GM11168 (cell line): Measurements from ENCODE around the gene STARD13.

ENCODE experiments used
- in situ Hi-C: fragments of 300-500 bp; cut with MboI; formaldehyde crosslinking; loops from one replicate; pipeline ENCODE4 v1.12.0; 2022; ENCODE audit warnings: low sequenced_read_pairs; ENCODE audit not compliant: unreplicated experiment

STARD13 gene

DNA sequence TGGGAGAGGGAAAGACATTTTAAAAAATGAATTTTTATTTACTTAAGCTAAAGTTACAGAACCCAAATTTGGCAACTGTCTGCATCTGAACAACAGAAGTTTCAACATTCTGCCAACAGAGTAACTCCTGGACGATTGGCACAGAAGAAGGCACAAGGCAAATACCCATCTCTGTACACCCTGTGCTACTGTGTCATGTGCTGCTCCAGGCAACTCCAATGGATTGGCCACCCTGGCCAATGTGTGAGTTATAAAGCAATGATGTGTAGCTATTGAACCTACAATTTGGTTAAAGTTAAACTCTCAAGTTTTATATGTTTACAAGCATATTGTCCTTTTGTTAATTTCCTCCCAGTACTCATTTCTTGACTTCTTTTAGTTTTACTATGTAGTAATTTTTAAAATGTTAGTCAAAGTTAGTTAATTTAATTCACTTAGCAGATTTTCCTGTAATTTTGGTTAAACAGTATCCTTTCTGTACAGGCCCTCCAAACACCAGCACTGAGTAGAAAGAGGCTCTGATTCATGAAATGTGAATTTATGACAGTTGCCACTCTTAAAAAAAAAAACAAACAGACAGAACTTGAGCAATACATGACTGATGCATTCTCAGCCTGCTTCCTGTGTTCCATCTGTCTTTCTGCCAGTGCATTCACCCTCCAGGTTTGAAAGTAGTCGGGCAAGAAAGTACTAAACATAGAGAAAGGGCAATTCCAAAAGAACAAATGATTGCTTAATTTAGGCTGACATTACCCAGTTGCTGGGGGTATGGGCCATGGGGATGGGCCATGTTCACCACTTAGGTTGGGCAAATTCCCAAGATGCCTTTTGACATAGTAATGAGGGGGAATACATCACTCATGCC lies 5.9 kb downstream of the STARD13 start:
- in situ Hi-C loops, result no loop called here

DNA sequence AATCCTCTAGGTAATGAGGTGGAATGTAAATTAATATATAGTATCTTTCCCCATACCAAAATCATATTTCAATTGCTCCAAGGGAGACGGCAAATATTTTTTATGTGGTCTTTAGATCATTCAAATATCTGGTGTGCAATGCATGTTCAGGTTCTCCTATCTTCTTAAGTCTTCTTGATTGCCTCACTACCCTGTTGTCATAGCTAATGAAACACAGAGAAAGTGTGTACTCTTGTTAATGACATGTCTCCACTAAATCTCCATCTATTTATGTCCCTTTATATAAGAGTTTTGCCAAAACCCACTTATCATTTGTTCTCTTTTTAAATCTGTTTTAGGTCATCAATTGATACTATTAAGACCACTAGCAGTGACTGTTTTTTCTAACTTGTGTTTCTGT lies 6.6 kb downstream of the STARD13 start:
- in situ Hi-C loops, result no loop called here

DNA sequence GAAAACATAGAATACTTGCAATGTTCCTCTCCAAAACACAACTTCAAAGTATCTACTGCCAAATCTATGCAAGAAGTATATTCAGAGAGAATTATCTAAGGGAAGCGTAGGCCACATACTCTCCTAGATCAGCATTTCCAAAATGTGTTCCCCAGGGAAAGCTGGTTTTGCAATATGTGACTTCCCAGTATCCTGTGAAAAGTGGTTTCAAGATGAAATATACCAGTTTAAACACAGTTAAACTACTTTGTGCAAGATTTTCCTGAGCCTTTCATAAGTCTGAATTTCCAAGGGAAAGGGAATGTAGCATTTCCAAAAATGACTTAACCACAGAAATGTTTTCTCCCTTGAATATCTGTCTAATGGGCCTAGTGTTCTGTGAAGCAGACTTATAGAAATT lies 7.6 kb downstream of the STARD13 start:
- in situ Hi-C loops, result no loop called here

GRCh38 chr13:33277037-33277740 lies 8.4 kb downstream of the STARD13 start:
- in situ Hi-C loops, result no loop called here

GRCh38 chr13:33276570-33276969 lies 9.0 kb downstream of the STARD13 start:
- in situ Hi-C loops, result no loop called here

- in situ Hi-C loops, result no loop called here
Observed at GRCh38 chr13:33275916-33276315, 9.6 kb downstream of the STARD13 start.

DNA sequence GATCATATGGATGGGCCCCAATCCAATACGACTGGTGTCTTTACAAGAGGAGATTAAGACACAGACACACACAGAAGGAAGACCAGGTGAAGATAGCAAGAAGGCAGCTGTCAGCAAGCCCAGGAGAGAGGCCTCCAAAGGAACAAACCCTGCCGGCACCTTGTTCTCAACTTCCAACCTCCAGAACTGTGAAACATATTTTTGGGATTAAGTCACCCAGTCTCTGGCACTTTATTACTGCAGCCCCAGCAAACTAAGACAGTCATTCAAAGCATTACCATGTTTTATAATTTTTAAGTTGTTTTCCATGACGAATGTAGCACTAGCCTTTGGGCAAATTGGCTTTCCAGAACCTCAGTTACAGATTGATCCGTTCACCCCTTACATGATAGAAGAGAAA lies 11.3 kb downstream of the STARD13 start:
- in situ Hi-C loops, result no loop called here

DNA sequence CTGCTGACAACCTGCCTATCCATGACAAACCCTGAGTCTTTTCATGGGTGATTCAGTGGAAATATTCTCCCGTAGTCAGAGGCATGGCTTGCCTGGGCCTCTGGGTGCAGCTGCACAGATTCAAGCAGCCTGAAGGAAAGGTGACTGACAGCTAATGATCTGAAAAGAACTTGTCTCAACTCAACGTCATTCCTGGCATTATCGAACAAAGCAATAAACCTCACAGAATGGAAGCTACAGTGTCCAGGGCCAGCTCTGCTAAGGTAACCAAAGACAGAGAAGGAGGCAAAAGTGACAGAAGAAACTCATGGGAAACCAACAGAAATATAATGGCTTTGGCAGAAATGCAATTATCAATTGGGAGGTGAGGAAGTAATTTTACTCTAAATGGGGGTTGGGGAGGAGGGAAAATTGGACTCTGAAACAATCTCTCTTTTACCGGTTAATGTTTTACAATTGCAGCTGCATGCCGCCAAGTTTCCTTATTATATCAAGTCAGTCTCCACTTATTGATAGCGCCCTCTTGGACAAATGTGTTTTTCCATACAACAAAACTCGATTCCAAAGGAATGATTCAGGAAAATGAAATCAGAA lies 12.9 kb downstream of the STARD13 start:
- in situ Hi-C loops, result no loop called here

- in situ Hi-C loops, result no loop called here
Observed at GRCh38 chr13:33271759-33272158, 13.8 kb downstream of the STARD13 start.

DNA sequence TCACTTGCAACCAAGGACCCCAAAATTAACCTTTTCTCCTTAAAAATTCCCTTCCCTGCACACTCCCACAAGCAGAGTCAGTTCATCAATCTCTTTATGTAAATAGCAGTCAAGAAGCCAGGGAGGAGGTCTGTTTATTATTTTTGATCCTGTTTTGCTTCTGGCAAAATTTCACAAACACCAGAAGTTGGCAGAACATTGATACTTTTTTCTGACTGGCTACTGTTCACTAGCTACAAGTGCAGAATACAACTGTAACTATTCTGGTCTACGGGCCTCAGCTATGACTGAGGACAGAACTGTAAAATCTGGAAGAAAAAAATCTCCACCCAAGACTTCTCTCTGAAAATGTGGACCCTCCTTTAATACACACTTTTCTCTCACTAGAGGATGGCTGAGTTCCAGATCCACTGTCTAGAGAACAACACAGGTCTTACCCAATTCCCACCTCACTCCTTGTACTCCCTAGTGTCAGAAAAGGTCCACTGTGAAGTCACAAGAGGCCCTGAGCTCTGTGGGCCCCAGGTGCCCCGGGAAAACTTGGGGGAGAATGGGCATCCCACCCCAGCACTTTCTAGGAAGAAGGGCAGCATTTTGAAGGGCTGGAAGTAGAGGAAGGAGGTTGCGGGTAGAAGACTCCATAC lies 14.5 kb downstream of the STARD13 start:
- in situ Hi-C loops, result no loop called here

DNA sequence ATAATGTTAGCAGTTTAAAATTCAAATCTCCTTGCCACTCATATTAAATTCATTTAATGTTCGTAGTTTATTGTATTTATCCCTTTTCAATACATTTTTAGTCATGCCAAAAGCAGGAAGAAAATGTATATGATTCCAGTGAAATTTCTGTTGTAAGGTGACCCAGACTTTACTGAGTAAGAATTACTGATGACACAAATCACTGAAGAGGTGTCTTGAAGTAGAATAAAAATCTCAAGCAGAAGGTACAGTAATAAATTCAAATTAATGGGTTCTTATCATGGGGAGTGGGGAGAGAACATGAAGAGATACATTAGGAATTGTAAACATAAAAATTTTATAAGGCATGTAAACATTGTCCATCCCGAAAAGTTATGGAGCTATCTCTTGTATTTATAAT lies 19.9 kb downstream of the STARD13 start:
- in situ Hi-C loops, result no loop called here

DNA sequence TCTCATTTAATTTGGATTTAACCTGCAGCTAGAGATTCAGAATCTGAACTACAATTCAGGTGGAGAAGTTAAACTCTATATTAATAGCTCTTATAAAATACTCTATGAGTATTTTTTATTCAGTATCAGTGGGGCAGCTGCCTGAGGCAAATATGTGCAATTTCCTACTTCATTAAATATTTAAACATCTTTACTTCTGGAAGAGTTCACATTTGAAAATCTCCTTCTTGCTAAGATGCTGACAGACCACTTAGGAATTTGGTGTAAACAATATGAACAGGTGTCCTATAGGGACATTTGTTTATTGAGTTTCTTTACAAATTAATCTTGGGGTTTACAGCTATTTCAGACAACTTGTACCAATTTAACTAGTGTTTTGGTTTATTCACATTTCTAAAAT lies 20.4 kb downstream of the STARD13 start:
- in situ Hi-C loops, result no loop called here

DNA sequence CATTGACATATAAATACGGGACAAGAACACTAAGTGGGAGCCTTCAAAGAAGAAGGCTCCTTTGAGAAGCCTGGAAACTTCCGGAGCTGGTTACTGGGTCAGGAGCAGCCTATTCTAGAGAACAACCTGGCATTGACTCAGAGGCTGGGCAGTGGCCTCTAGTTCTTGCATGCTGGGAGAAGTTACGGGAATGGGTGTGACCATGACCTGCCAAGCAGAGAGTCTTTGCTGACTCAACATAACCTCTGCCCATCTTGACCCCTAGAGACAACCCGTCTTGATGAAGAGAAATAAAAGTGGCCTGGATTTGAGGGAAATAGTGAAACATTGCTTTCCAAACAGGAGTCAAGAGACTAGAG lies 21.0 kb downstream of the STARD13 start:
- in situ Hi-C loops, result no loop called here

- in situ Hi-C loops, result no loop called here
Observed at GRCh38 chr13:33263976-33264619, 21.5 kb downstream of the STARD13 start.

DNA sequence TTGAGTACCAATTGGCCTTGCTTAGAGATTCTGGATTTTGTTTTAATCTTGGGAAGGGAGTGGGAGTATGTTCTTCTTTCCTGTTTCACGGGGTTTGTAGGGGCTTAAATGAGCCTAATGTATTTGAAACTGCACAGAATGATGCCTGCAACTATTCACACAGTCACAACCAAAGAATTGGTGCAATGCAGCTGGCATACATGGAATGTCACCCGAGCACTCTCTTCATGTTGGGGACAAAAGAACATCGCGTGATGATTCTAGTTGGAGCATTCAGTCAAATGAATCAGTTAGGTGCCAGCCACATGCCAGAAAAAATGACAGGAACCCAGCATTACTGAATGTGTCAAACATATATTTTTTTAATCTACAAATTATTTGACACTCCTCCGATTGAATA lies 22.1 kb downstream of the STARD13 start:
- in situ Hi-C loops, result no loop called here

- in situ Hi-C loops, result no loop called here
Observed at GRCh38 chr13:33262997-33263396, 22.6 kb downstream of the STARD13 start.

GRCh38 chr13:33262594-33262993 lies 23.0 kb downstream of the STARD13 start:
- in situ Hi-C loops, result no loop called here

DNA sequence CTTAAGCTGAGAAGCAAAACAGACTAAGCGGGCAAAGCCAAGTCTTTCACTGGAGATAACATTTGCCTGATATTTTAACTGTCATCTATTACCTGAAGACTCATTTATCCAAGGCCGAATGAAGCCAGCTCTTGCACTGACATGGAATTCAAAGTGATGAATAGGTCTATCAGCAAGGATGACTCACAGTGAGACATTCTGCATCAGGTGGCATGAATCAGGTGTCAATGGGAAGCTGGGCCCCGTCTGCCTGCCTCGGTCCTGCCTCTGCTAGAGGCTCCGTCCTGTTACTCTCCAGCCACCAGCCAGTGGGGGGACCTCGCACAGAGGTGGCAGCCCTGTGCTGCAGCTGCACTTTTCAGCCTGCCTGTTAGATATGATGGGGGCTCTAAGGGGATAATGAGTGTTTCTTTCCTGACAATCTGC lies 23.5 kb downstream of the STARD13 start:
- in situ Hi-C loops, result no loop called here

GRCh38 chr13:33261387-33262061 lies 24.0 kb downstream of the STARD13 start:
- in situ Hi-C loops, result no loop called here
